IMR-90 (cell line): ENCODE data around the gene TLR3.
A peak's percentile ranks its signal among the peaks of the same experiment; 100 is the strongest.

Source experiments
- CEBPB ChIP-seq: IDR thresholded peaks from 2 replicates; pipeline ENCODE4 v1.6.1; 2012; ENCODE audit warnings: low read depth, low read length, improper control_type of control experiment
- CTCF ChIP-seq: conservative IDR thresholded peaks from 2 replicates; pipeline ENCODE4 v1.5.1; 2012; ENCODE audit warnings: mild to moderate bottlenecking, low read depth, low read length, improper control_type of control experiment
- ELK1 ChIP-seq: fragments of 150-350 bp; IDR thresholded peaks from 2 replicates; pipeline ENCODE4 v1.6.1; 2016; ENCODE audit warnings: low read depth, mild to moderate bottlenecking, low read length, moderate library complexity, borderline replicate concordance
- MAZ ChIP-seq: IDR thresholded peaks from 2 replicates; pipeline ENCODE4 v1.6.1; 2012; ENCODE audit warnings: low read depth, mild to moderate bottlenecking, low read length, improper control_type of control experiment, moderate library complexity, borderline replicate concordance
- MXI1 ChIP-seq: IDR thresholded peaks from 2 replicates; pipeline ENCODE4 v1.6.1; 2012; ENCODE audit warnings: low read depth, mild to moderate bottlenecking, low read length, moderate library complexity, borderline replicate concordance
- POLR2A ChIP-seq: IDR thresholded peaks from 2 replicates; pipeline ENCODE4 v1.6.1; 2012; ENCODE audit warnings: mild to moderate bottlenecking, low read depth, low read length
- RAD21 ChIP-seq: IDR thresholded peaks from 2 replicates; pipeline ENCODE4 v1.6.1; 2012; ENCODE audit warnings: low read length, improper control_type of control experiment
- RFX5 ChIP-seq: IDR thresholded peaks from 2 replicates; pipeline ENCODE4 v1.8.0; 2012; ENCODE audit warnings: low read depth, mild to moderate bottlenecking, low read length, moderate library complexity
- SMC3 ChIP-seq: fragments of 150-350 bp; IDR thresholded peaks from 2 replicates; pipeline ENCODE4 v1.6.1; 2016; ENCODE audit warnings: low read depth, mild to moderate bottlenecking, antibody characterized with exemption, low read length, moderate library complexity
- USF2 ChIP-seq: fragments of 150-350 bp; IDR thresholded peaks from 2 replicates; pipeline ENCODE4 v1.6.1; 2017; ENCODE audit warnings: mild to moderate bottlenecking, antibody characterized with exemption, low read length, low read depth

- TF ChIP-seq ELK1 (no peak), CTCF (0 out of 2 replicates have a peak, but pooled peaks have one; percentile 7), MXI1 (no peak), CEBPB (no peak), POLR2A (no peak), USF2 (no peak), MAZ (no peak), RFX5 (no peak), RAD21 (no peak), SMC3 (no peak)
Observed at GRCh38 chr4:186132577-186133242, 63.8 kb downstream of the TLR3 start.
